Fibroblast of mammary gland (primary cell): Measurements from ENCODE around the gene TMEM41A.
"Not testable (repeated sequence)": the region's sequence is repeated elsewhere in the genome, so short reads cannot be mapped to it uniquely, and the experiment has no call there.

Experiments
- DNase-seq: peaks from one replicate; pipeline ENCODE4 v3.0.0-alpha.2; 2010; ENCODE audit warnings: low read depth
- H3K4me3 ChIP-seq: 2 replicates; pipeline ENCODE4 v1.5.1; 2011; ENCODE audit warnings: low read depth, mild to moderate bottlenecking, low read length, moderate library complexity; ENCODE audit not compliant: control insufficient read depth
- TF ChIP-seq, protein P1 (sequence below): conservative IDR thresholded peaks from 2 replicates; pipeline ENCODE4 v1.5.1; 2011; ENCODE audit warnings: low read depth, low read length, inconsistent platforms; ENCODE audit not compliant: control insufficient read depth, insufficient read depth

TMEM41A gene

DNA sequence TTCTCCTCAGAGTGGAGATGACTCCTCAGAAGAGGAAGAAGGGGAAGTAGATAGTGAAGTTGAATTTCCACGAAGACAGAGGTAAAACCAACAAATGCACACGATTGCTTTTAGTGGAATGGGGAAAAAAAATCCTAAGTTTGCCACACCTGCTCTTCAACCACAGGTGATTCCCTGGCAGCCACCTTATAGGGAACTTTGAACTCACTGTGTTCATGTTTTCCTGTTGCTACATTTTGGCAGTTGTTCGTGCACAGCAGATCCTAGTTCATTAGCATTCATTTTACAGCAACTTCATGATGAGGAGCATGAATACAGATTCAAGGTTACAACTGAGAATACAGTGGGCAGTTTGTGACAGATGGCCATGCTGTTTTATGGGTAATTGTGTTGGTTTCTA, 21.5 kb downstream of the TMEM41A start:
- TF ChIP-seq, protein P1, sequence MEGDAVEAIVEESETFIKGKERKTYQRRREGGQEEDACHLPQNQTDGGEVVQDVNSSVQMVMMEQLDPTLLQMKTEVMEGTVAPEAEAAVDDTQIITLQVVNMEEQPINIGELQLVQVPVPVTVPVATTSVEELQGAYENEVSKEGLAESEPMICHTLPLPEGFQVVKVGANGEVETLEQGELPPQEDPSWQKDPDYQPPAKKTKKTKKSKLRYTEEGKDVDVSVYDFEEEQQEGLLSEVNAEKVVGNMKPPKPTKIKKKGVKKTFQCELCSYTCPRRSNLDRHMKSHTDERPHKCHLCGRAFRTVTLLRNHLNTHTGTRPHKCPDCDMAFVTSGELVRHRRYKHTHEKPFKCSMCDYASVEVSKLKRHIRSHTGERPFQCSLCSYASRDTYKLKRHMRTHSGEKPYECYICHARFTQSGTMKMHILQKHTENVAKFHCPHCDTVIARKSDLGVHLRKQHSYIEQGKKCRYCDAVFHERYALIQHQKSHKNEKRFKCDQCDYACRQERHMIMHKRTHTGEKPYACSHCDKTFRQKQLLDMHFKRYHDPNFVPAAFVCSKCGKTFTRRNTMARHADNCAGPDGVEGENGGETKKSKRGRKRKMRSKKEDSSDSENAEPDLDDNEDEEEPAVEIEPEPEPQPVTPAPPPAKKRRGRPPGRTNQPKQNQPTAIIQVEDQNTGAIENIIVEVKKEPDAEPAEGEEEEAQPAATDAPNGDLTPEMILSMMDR, result no peak

DNA sequence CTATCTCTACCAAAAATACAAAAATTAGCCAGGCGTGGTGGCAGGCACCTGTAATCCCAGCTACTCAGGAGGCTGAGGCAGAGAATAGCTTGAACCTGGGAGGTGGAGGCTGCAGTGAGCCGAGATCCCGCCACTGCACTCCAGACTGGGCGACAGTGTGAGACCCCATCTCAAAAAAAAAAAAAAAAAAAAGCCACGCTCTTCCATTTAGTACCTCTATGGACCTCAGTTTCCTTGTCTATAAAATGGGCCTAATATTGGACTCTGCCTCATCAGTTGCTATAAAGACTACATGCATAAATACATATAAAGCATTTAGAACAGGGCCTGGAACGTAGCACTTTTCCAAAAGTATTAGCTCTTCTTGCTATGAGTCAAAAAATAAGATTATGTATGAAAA, 23.9 kb downstream of the TMEM41A start:
- H3K4me3 ChIP-seq, DNase-seq: not testable (repeated sequence)

More for the DNA sequence above, 21.5 kb downstream of the TMEM41A start:
- DNase-seq, result no peak
- H3K4me3 ChIP-seq, result no peak overlapping the region

DNA sequence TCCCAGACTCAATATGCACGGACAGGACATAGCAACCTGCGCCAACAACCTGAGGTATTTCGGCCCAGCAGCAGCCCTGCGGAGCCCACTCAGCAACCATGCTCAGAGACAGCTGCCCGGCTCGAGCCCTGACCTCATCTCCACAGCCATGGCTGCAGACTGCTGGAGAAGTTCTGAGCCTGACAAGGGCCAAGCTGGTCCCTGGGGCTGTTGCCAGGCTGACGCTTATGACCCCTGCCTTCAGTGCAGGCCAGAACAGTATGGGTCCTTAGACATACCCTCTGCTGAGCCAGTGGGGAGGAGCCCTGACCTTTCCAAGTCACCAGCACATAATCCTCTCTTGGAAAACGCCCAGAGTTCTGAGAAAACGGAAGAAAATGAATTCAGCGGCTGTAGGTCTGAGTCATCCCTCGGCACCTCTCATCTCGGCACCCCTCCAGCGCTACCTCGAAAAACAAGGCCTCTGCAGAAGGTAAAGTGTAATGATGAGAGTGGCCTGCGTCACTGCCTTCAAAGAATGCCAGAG, 25.5 kb downstream of the TMEM41A start:
- TF ChIP-seq, protein P1, result no peak
- peak; percentile 15 for DNase-seq
- no peak overlapping the region for H3K4me3 ChIP-seq

DNA sequence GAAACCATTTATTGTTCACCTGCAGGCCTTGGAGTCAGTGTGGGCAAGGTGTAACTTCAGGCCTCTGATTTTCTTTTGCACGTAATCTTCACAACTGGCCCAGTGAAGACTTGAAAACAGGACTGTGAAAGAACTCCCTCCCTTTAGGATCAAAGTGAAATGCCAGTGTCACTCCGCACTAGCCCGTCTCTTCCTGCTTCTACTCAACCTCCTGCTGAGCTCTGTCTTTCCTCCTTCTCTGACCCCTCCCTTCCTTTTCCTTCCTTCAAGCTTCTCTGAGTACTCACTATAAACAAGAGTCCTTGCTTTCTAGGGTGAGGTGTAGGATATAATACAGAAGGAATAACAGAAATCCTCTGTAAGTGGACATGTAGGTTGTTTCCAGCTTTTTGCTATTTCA, 28.5 kb downstream of the TMEM41A start:
- no peak overlapping the region for H3K4me3 ChIP-seq
- TF ChIP-seq, protein P1, result no peak
- no peak for DNase-seq

DNA sequence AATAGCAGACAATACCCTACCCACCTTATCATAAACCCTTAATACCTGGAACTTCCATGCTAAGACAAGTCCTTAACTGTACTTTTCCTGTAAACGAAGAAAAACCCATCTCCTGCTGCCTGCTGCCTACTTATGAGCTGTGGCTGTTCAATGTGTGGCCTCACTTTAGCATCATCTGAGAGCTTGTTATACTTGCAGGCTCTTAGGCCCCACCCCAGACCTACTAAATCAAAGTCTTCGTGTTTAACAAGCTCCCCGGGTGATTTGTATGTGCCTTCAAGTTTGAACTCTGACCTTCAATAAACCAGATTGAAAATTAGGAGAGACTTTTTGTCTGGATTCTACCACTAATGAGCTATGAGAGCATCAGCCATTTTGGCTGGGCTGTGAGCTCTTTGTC, 29.3 kb downstream of the TMEM41A start:
- no peak for DNase-seq
- TF ChIP-seq, protein P1, result no peak
- no peak overlapping the region for H3K4me3 ChIP-seq

DNA sequence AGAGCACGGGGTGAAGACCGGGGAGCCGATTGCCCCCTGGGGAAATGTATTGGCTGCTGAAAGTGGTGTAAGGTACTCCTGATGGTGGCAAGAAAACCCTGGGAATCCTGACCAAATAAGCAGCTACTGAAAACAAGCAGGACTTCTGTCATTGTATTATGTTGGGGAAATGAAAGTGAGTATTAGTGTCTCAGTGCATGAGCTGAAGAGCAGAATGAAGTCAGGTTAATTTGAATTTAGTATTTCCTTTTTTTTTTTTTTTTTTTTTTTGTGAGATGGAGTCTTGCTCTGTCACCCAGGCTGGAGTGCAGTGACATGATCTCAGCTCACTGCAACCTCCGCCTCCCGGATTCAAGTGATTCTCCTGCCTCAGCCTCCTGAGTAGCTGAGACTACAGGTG, 32.7 kb downstream of the TMEM41A start:
- H3K4me3 ChIP-seq, DNase-seq: not testable (repeated sequence)

DNA sequence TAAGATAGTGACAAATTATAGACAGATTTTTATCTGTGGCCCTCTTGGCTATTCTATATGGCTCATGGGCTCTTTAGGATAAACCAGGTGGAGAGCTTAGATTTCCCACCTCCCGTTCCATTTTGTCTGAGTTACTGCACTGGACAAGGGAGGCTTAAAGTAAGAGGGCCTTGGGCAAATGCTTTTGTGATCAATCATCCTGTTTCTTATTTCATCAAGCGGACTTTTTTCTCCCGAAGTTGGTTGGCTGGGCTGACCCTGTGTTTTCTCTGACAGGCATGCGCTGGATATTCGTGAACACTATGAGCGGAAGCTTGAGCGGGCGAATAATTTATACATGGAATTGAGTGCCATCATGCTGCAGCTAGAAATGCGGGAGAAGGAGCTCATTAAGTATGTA, 33.4 kb downstream of the TMEM41A start:
- no peak overlapping the region for H3K4me3 ChIP-seq
- TF ChIP-seq, protein P1, result no peak

DNA sequence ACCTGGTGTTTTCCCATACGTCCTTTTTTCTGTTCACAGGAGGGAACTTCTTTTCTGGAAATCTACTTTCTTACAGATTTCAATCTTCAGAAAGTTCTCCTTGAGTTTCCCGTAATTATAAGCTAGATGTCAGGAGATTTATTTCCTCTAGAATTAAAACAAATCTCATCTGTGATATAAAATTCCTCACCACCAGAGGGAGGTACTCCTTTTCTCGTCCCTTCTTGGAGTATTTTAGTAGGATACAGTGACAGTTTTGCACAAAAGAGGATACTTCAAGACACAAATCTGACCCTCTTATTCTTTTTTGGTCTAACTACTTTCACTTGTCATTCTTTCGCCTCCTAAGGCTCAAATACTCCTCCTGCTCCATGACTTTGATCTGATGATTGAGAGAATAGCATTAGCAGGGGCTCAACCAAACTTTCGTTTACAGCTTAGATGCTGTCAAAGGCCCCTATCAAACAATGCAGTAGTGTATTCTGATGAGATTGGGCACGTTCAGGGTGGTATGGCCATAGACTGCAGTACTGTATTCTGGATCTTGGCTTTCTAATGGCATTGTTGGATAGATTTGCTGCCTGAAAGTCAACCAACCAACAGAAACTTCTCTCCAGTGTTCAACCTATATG, 38.0 kb downstream of the TMEM41A start:
- no peak overlapping the region for H3K4me3 ChIP-seq
- TF ChIP-seq, protein P1, result peak; percentile 43
- peak; percentile 47 for DNase-seq

More for the DNA sequence above, 33.4 kb downstream of the TMEM41A start:
- no peak for DNase-seq
